Measurements from ENCODE around the gene FAM151A.

Gene FAM151A

DNA sequence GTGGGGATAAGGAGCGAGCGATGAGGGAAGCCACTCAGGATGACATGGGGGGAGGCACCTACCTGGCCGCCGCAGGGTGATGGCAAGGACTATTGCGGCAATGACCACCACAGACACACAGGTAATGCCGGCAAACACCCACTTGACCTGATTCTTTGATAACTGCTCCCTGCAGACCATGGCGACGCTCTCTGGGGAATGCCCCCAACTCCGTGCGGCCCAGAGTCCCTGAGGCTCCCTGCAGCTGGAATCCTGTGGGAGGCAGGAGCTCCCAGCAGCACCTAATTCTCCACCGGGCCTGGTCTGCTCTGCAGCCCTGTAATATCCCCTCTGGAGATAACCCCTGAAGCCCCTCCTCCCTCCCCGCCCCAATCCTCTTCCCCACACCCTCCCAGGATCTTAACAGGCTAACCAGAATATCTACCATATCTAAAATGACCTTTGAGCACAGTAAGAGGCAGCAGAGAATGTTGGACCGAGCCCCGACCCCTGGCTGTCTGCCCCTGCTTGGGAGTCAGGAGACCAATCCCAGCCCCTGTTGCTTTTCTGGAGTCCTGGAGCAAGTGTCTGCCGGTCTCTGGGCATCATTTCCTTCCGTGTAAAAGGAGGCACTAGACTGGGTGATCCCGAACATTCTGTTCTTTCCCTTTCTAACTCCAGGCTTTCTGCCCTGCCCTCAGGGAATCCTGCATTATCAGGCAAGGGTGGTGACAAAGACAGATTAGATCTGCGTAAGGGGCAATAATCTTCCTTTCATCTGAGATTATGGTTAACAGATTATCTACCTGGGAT, at the start of gene FAM151A:
TSS of gene FAM151A (minus strand) at position 310 of the 792 bp plus-strand sequence. CDS start at position 180, 130 bp downstream.
- DNase-seq (ENCODE audit: low read depth), result no peak

DNA sequence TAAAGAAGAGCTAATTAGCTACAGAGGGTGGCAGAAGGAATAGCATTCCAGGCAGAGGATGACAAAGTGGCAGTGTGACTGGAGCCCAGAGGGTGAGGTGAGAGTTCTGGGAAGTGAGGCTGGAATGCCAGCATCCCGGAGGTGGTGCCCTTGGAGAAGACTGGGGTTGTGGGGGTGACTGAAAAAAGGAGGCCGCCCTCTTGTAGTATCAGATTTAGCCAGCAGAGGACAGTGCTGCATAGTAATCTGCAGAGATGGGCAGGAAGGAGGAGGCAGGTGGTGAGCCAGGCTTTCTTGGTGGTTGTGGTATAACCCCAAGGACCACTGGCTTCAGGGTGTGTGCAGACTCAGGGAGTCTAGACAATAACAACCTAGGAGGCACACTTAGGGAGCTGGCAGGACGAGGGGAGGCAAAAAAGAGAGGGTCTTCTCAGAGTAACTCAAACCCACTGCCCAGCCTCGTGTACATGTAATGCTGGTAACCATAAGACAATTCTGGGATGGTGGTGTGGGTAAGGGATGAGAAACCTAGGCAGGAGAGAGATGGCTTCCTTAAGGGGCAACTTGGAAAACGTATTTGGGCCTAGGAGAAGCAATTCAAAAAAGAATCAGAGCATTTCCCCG, 48.8 kb upstream of the FAM151A start:
- peak; percentile 47 for DNase-seq (ENCODE audit: low read depth)

DNA sequence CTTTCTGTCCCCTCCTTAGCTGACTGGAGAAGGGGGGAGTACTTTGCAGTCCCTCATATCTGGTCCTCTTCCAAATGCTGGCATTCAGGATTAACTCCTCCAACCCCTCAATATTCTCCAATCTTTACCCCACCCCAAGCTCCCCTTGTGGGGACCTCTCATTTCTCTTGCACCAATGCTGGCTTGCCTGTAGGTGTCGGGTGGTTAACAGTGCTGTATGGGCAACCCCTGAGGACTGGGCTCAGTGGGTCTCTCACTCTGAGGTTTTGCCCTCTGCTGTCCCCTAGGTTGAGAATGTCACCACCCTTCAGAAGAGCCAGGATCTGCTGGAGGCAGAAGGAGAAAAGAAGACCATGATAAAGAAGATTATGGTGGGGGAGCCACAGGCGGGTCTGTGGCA, 45.2 kb upstream of the FAM151A start:
- DNase-seq (ENCODE audit: low read depth), result no peak

DNA sequence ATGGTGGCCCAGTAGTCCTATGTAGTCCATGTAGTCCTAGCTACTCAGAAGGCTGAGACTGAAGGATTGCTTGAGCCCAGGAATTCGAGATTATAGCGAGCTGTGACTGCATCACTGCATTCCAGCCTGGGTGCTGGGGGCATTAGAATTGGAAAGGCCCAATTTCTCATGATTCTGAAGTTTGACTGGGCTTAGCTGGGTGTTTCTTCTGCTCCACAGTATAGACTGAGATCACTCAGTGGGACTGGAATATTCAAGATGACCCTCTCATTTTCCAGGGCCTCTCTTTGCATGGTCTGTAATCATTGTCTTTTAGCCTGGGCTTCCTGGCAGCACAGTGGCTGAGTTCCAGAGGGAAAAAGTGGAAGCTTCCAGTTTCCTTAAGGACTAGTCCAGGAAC, 44.5 kb upstream of the FAM151A start:
- DNase-seq (ENCODE audit: low read depth), result no peak

DNA sequence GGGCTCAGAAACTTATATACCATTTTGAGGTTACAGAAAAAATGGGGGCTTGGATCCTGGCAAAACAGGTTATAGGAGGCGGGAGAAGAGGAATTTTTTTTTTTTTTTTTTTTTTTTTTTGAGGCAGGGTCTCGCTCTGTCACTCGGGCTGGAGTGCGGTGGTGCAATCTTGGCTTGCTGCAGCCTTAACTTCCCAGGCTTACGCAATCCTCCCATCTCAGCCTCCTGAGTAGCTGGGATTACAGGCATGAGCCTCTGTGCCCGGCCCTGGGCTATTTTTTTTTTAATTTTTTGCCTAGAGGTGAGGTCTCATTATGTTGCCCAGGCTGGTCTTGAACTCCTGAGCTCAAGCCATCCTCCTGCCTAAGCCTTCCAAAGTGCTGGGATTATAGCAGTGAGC, 43.0 kb upstream of the FAM151A start:
- no peak for DNase-seq (ENCODE audit: low read depth)

DNA sequence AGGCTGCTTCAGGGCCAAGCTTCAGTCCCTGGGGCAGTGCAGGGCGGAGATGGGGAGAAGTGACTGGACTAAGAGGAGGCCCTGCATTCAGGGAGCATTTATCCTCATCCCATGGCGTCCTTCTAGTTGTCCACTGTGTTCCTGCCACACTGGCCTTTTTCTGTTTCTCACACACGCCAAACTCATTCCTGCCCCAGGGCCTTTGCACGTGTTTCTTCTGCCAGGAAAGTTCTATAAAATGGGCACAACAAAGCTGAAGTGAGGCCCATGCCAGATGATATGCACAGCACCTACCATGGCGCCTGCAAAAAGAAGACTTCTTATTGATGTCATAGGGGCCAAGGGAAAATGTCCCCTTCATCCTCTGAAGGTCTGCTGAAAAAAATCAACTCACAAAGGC, 42.5 kb upstream of the FAM151A start:
- no peak for DNase-seq (ENCODE audit: low read depth)

DNA sequence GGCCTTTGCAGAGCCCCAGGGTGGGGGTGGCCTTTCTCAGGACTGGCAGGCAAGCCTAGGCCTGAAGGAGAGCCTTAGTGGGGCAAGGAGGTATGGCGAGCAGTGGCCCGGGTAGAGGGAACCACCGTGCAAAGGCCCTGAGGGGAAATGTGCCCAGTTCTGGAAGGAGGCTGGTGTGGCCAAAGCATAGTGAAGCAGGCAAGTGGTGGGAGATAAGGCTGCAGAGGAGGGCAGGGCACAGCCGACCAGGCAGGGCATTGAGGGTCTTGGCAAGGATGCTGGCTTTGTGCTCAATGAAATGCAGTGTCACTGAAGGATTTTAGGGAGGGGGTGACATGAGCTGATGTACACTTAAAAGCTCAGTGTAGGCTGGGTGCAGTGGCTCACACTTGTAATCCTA, 41.0 kb upstream of the FAM151A start:
- DNase-seq (ENCODE audit: low read depth), result no peak

DNA sequence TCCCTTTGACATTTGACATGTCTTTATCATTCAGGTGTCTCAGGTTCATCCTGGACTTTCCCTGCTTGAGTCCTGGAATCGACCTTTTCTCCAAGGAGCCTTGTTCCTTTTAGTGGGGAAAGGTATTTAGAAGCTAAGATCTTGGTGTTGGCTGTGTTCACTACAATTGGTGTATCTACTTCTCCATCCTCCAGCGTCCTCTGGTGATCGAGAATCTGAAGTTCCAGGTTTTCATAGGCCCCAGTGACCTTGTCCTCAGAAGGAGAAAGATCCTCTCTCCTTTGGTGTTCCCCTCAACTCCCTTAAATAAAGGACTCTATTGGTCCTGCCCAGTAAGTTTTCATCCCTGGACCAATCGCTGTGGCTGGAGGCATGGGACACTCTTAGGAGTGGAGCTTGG, 40.4 kb upstream of the FAM151A start:
- DNase-seq (ENCODE audit: low read depth), result no peak

DNA sequence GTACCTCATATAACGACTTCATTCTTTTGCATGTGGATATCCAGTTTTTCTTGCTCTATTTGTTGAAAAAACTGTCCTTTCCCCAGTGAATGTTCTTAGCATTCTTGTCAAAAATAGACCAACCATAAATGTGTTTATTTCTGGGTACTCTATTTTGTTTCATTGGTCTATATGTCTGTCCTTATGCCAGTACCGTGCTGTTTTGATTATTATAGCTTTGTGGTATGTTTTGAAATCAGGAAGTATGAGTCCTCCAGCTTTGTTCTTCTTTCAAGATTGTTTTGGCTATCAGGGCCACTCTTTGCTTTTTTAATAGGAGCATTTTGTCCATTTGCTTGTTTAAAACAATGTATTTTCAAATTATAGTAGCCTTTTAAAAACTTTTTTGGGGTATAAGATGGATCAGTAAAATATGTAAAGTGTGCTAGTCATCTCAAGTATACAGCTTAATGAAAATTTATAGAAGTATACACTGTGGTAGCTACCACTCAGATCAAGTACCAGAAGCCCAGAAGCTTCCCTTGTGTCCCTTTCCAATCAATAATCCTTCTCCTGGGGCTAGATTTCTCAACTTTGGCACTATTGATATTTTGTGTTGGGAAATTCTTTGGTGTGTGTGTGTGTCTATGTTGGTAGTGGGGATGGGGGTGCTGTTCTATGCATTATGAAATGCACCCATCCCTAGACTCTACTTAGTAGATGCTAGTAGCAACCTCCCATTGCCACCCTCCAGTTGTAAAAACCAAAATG, 35.0 kb upstream of the FAM151A start:
- no peak for DNase-seq (ENCODE audit: low read depth)

DNA sequence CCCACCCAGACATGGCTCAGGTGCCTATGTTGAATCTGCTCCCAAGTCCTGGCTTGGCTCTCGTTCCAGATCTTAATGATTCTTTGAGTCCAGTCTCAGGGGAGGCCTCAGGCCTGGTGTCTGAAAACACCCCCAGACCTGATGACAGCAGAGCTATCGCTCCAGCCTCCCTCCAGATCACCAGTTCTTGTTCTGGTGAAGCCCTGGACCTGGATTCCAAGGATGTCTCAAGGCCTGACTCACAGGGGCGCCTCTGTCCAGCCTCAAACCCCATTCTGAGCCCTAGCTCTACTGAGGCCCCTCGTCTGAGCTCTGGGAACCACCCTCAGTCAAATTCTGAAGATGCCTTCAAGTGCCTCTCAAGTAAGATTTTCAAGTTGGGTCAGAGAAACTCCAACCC, 29.7 kb upstream of the FAM151A start:
- DNase-seq (ENCODE audit: low read depth), result no peak

DNA sequence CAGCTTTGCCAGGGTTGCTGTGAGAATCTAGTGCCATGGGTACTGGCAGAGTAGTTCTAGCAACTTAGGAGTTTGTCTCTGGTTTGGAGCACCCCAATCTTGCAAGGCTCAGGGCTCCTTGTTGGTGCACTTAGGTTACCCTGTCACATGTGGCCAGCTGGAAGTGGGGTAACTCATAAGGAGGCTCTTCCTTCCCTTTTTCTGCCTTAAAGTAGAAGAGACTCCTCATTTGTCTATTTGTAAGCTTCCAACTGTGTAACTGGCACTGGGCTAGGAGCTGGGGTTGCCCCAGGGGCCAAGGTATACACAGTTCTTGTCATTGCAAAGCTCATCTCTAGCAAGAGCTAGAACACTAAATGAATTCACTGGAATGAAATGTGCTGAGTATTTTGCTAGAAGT, 28.8 kb upstream of the FAM151A start:
- no peak for DNase-seq (ENCODE audit: low read depth)

DNA sequence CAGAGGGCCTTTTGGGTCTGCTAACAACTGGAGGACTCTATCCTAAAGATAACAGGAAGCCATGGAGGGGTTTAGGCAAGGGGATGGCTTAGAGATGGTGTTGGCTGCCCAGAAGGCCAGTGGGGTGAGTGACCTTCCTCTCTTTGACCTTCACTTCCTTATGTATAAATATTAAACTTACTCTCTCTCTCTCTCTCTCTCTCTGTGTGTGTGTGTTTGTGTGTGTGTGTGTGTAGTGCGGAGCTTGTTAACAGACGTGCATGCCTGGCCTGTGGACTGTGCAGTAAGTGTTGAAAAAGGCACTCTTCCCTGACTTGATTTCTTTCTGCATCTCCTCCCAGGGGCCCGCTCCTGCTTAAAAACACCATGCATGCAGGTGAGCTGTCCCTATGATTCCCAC, 28.3 kb upstream of the FAM151A start:
- no peak for DNase-seq (ENCODE audit: low read depth)

DNA sequence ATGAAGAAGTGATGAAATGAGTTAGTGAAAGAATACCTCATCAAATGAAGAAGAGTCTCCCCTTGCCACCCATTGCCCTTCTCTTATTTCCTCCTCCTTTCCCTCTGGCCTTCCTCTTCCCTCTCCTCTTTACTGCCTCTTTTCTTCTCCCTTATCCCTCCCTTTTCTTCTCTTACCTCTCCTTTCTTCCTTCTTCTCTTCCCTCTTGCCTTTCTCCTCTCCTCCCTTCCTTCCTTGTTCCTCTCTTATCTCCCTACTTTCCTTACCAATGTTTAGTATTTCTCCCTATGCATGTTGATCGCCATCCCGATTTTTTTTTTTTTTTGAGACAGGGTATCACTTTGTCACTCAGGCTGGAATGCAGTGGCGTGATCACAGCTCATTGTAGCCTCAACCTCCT, 27.1 kb upstream of the FAM151A start:
- no peak for DNase-seq (ENCODE audit: low read depth)

DNA sequence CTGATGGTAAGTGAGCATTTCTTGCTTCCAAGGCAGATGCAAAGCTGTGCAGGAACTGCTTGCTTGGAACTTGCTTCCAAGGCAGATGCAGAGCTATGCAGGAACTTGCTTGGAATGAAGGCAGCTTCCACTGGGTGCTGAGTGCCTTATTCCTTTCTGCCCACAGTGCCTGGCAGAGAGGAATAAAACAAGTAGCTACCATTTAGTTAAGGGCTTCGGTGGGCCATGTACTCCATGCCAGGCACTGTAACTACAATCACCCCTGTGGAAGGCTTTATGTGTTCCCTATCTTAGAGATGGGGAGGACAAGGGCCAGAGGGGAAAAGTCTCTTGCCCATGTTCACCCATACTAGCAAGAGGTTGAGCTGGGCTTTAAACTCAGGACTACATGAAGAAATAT, 26.6 kb upstream of the FAM151A start:
- DNase-seq (ENCODE audit: low read depth), result no peak

DNA sequence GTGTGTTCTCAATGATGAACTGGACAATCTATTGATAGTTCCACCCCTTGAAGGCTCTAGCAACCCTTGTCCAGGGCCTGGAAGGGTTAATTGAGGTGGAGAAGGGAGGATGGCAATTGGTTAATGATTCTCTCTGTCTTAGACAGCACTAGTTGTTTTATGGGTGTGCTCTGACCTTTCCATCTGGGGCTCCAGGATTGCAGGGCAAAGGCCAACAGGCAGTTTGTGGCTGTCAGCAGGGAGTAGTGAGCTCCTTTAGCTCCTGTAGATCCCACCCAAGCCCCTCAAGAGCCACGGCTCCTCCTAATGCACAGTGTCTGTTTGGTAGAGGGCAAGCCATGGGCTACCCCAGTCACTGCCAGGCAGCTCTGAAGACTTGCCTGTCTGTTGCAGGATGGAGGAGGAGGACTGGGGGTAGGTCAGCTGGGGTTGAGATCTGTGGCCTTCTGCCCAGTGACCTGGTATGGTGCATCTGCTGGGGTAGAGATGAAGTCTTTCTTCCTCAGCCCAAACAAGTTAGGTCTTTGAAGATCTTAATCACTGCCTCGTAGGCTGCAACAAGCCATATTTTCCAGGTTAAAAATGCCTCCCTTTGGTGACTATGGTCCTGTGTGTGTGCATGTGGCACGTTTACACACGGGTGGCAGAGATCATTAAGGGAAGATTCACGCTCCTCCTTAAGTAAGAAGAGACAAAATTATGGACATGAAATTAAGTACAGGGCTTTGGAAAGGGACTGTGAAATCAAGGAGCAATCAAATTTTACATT, 26.0 kb upstream of the FAM151A start:
- no peak for DNase-seq (ENCODE audit: low read depth)

DNA sequence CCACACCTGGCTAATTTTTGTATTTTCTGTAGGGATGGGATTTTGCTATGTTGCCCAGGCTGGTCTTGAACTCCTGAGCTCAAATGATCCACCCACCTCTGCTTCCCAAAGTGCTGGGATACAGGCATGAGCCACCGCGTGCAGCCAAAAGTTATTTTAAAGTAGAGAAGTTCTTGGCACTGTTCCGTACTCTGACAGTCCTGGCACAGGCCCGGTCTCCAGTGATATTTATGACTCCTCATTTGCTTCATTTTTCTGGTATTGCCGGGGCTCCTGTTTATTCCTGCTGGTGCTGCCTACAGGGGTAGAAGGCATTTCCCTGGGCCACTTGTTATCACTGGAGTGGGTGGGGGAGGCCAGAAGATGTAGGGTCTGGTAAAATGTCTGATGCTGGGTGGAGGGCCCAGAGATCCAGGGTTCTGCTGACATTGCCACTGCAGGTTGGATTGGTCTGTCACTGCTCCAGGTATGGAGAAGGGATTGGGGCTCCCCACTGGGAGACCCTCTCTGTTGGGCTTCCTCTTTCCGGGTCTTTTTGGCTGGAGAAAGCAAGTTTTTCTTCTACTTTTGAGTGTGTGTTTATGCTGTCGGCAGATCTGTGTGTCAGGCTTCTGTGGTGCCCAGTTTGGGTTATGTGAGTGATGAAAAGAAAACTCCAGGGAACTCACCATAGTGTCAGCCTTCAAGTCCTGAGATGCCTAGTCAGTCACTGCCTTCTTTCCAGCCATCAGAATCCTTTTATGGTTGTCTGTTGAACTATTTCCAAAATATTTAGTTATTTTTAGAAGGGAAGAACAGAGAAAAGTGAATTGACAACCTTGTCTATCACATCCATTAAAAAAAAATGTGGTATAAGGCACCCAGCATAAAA, 22.7 kb upstream of the FAM151A start:
- no peak for DNase-seq (ENCODE audit: low read depth)

DNA sequence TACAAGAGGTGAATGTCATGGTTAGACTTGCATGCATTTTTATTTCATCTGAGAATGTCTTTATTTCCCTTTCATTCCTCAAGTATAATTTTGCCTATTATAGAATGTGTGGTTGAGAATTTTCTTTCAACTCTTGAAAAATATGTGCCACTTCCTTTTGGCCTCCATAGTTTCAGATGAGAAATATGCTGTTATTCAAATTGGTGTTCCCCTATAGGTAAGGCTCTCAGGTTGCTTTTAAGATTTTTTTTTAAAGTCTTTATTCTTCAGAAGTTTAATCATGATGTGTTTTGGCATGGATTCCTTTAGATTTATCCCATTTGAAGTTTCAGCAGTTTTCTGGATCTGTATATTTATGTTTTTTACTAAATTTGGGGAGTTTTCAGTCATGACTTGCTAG, 20.4 kb upstream of the FAM151A start:
- no peak for DNase-seq (ENCODE audit: low read depth)

DNA sequence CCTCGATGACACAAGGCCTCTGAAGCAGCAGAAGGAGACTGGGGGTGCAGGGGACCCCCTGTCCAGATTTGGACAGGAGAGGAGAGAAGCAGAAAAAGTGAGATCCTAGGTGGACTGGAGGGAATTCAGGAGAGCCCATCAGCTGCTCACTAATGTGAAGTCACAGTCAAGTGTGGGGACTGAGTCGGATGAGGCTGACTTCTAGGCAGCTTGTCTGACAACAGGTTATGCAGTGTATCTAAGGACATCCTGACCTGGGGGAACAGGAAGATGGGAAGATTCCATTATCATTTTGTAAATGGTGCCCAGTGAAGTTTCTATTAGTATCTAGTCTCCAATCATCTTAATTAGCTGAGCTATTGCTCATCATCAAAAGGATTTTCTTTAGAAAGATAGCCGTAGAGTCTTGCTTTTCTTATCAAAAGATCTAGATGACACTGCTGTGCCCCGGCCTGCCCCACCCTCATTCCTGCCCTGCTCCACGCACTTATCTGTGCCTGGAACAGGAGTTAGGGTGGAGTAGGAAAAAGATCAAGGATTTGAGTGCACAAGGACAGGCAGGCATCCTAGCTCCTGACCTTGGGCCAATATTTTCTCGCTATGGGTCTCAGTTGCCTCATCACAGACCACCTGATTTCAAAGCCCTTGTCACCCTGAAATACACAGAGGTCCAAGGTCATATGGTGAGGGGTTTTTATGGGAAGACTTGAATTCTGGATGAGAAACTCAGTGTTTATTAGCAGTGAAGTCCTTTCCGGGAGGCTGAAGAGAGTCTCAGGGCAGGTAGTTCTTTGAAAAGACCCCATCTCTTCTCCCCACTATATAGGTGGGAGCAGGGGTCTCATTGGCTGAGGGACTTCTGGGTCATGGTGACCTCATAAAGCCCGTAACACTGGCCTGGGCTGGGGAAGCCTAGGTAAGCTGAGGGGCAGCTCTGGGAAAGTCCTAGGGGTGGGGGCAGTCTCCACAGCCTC, 17.8 kb upstream of the FAM151A start, which contains the start of gene MROH7:
TSS of gene MROH7 (plus strand) at position 924 of the 974 bp plus-strand sequence. CDS start 11,141 bp downstream, outside the sequence.
- no peak for DNase-seq (ENCODE audit: low read depth)

DNA sequence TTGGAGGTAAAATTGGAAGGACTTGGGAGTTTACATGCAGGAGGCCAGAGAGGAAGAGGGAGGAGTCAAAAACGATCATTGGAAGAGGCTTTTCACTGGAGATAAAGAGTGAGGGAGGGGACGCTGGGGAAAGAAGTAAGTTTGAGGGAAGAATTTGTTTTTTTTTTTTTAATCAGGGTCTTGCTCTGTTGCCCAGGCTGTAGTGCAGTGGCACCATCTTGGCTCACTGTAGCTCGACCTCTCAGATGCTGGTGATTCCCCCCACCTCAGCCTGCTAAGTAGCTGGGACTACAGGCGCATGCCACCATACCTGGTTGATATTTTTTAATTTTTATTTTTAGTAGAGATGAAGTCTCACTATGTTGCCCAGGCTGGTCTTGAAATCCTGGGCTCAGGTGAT, 17.0 kb upstream of the FAM151A start:
- DNase-seq (ENCODE audit: low read depth), result no peak

Data from stimulated activated CD8-positive, alpha-beta memory T cell treated with anti-CD3 and anti-CD28 coated beads, Interleukin-12 subunit alpha, Interleukin-12 subunit beta, amount 100 ng/mL, for 1 hour (primary cell).